Neural crest cell (in vitro differentiated cells): ENCODE results near the gene NUFIP1. TPM values are rescaled to one million over a fixed set of nuclear protein-coding genes. Genes with fewer than 3 reads are reported as not detected.
A peak's percentile ranks its signal among the peaks of the same experiment; 100 is the strongest.
"Not testable (repeated sequence)": the region's sequence is repeated elsewhere in the genome, so short reads cannot be mapped to it uniquely, and the experiment has no call there.

Experiments used
- DNase-seq: peaks from one replicate; pipeline ENCODE4 v3.0.0; 2021; ENCODE audit warnings: low read depth, mixed read lengths, low spot score
- H3K27ac Mint-ChIP-seq: one replicate; pipeline ENCODE4 v1.8.0; 2021; ENCODE audit warnings: mild to moderate bottlenecking, mixed read lengths; ENCODE audit not compliant: unreplicated experiment
- H3K27me3 Mint-ChIP-seq: 2 replicates; pipeline ENCODE4 v1.8.0; 2021; ENCODE audit warnings: low read depth, mild to moderate bottlenecking, mixed read lengths
- H3K36me3 Mint-ChIP-seq: 2 replicates; pipeline ENCODE4 v1.8.0; 2021; ENCODE audit warnings: low read depth, mild to moderate bottlenecking, mixed read lengths
- H3K4me1 Mint-ChIP-seq: 2 replicates; pipeline ENCODE4 v1.8.0; 2021; ENCODE audit warnings: mixed read lengths
- H3K4me3 Mint-ChIP-seq: one replicate; pipeline ENCODE4 v1.8.0; 2021; ENCODE audit warnings: mild to moderate bottlenecking, mixed read lengths
- H3K9me3 Mint-ChIP-seq: 2 replicates; pipeline ENCODE4 v1.8.0; 2021; ENCODE audit warnings: mixed read lengths
- long read RNA-seq: library from polyadenylated mRNA; unstranded; transcript quantifications from one replicate; pipeline ENCODE4 v2.0.0, GENCODE V29; 2020
- total RNA-seq: library from RNA; stranded (reverse); gene quantifications from 2 replicates; pipeline ENCODE4 v1.2.1, GENCODE V29; 2021
- TF ChIP-seq, protein P1 (sequence below): fragments of 200-600 bp; sonication (generic); conservative IDR thresholded peaks from 2 replicates; pipeline ENCODE4 v1.5.0; 2021; ENCODE audit warnings: antibody characterized with exemption, mild to moderate bottlenecking

The NUFIP1 gene
- 11.6 and 12.8 TPM in 2 replicates for total RNA-seq
- long read RNA-seq, transcript NUFIP1-201 (10 exons, 3,492 nt), result major isoform, 14 of 21 reads
- long read RNA-seq, partial matches to known transcripts, result 5 of 21 reads
- long read RNA-seq, other reads (novel, unspliced or antisense), result 2 of 21 reads

DNA sequence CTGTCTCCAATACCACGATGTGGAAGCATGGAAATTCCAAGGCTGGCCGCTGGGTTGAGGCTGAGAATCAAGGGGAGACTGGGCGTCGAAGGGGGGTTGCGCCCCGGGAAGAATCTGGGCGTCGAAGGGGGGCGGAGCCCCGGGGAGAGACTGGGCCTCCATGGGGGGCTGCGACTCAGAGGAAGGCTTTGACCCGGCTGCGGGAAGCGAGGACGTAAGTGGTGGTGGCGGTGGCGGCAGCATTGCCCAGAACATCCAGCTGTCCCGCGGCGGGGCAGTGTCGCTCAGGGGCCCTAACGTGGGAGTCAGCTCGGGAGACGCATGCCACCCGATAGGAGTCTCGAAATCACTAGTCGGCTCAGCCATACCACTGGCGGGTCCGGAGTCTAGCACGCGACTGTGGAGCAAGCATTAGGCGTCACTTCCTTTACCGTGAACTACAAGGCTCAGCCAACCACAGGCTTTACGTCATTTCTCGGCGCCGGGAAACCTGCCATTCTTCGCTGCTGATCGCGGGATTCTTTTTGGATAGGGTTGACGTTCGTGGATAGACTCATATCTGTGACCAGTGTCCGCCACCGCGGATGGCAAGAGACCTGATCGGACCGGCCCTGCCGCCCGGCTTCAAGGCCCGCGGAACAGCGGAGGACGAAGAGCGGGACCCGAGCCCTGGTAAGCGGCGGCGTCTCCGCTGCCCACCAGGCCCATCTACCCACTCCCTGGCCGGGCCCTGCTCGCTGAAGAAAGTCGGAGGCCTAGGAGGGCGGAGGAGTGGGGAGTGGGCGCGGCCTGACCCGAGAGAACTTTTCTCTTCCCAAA, at the start of gene NUFIP1, which contains the start of gene GPALPP1:
TSS of gene NUFIP1 (minus strand) at position 401 of the 819 bp plus-strand sequence. CDS start at position 366, 35 bp downstream.
TSS of gene GPALPP1 (plus strand) at position 468 of the 819 bp plus-strand sequence. CDS start at position 585, 117 bp downstream.
- Mint-ChIP-seq H3K4me1 (peaks cover 47% of the 10 kb centered on the region), H3K36me3 (peaks cover 2% of the 10 kb centered on the region), H3K27ac (peak within 1 kb of the TSS; percentile 100), H3K9me3 (no peaks in the 10 kb centered on the region), H3K27me3 (no peaks in the 10 kb centered on the region), H3K4me3 (peak within 1 kb of the TSS; percentile 99)
- DNase-seq, result peak; percentile 89
- TF ChIP-seq, protein P1, sequence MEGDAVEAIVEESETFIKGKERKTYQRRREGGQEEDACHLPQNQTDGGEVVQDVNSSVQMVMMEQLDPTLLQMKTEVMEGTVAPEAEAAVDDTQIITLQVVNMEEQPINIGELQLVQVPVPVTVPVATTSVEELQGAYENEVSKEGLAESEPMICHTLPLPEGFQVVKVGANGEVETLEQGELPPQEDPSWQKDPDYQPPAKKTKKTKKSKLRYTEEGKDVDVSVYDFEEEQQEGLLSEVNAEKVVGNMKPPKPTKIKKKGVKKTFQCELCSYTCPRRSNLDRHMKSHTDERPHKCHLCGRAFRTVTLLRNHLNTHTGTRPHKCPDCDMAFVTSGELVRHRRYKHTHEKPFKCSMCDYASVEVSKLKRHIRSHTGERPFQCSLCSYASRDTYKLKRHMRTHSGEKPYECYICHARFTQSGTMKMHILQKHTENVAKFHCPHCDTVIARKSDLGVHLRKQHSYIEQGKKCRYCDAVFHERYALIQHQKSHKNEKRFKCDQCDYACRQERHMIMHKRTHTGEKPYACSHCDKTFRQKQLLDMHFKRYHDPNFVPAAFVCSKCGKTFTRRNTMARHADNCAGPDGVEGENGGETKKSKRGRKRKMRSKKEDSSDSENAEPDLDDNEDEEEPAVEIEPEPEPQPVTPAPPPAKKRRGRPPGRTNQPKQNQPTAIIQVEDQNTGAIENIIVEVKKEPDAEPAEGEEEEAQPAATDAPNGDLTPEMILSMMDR, result peak; percentile 20

DNA sequence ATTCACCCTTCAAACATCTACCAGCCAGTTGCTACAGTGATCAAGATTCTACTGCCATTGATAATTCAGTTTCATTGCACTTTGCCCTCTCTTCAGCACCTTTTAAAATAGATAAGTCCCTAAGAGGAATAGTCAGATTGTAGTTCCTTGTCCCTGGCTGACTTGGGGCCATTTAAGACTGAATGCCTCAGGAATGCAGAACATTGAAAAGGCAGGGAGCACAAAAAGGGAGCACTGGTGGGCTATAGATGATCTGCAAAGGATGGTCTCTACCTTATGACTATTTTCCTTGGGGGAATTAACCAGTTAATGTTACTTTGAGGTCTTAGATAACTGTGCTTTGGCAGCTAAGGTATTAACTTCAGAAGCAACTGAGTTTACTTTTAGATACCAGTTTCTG, 46.9 kb upstream of the NUFIP1 start:
- no peak for DNase-seq
- H3K4me1 Mint-ChIP-seq, result no peaks in the 10 kb centered on the region
- no peak overlapping the region for H3K4me3 Mint-ChIP-seq
- H3K27ac Mint-ChIP-seq, result peak overlapping the region; percentile 24
- no peaks in the 10 kb centered on the region for H3K27me3 Mint-ChIP-seq
- peaks cover 3% of the 10 kb centered on the region for H3K36me3 Mint-ChIP-seq
- TF ChIP-seq, protein P1, result no peak
- no peaks in the 10 kb centered on the region for H3K9me3 Mint-ChIP-seq

DNA sequence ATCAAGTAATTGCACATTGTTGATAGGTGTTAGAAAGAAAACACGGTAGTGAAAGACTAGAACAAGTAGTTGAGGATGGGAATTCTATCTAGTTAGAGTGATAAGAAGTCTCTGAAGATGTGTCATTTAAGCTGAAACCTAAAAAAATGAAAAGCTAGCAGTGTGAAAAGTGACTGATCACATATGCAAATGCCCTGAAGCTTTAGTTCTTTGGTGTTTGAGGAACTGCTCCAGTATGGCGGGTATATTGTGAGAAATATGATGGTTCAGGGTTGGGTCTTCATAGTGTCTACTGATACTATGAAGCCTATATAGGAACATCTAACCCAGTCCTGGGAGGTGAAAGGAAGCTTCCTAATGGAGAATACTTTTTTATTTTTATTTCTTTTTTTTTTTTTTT, 45.1 kb upstream of the NUFIP1 start:
- H3K4me3 Mint-ChIP-seq, result no peak overlapping the region
- TF ChIP-seq, protein P1, result no peak
- DNase-seq, result no peak
- peaks cover 3% of the 10 kb centered on the region for H3K36me3 Mint-ChIP-seq
- no peaks in the 10 kb centered on the region for H3K4me1 Mint-ChIP-seq
- no peaks in the 10 kb centered on the region for H3K27me3 Mint-ChIP-seq
- H3K27ac Mint-ChIP-seq, result peak overlapping the region; percentile 83
- H3K9me3 Mint-ChIP-seq, result no peaks in the 10 kb centered on the region

DNA sequence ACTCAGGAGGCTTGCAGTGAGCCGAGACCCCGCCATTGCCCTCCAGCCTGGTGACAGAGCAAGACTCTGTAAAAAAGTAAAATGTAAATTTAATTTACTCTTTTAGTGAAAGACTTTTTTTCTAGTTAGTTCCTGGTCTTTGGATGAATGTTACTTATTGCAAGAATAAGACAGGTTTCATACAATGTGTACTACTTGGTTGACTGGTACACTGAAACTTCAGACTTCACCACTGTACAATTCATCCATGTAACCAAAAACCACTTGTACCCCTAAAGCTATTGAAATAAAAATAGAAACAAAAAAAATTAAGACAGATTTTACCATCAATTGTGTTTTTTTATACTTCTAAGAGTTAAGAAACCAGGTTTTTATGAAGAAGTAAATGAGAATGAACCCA, 35.6 kb upstream of the NUFIP1 start:
- Mint-ChIP-seq H3K36me3 (no peaks in the 10 kb centered on the region), H3K27ac (no peak overlapping the region), H3K27me3 (no peaks in the 10 kb centered on the region), H3K9me3 (no peaks in the 10 kb centered on the region), H3K4me3 (no peak overlapping the region), H3K4me1 (no peaks in the 10 kb centered on the region)
- DNase-seq, result no peak
- TF ChIP-seq, protein P1, result no peak

DNA sequence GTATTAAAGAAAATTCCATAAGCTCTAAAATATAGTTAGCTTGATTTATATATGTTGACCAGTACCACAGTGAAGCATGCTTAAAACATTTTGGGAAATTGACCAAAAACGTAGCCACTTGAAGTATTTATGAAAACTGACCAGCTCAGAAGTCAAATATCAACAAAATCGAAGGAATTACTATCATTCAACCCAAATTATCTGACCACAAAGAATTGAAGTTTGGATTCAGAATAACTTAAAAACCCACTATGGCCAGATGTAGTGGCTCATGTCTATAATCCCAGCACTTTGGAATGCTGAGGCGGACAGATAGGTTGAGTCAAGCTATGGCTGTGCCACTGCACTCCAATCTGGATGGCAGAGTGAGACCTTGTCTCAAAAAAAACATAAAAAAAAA, 32.0 kb upstream of the NUFIP1 start:
- H3K27ac Mint-ChIP-seq, result no peak overlapping the region
- no peak overlapping the region for H3K4me3 Mint-ChIP-seq
- no peaks in the 10 kb centered on the region for H3K36me3 Mint-ChIP-seq
- no peak for DNase-seq
- no peaks in the 10 kb centered on the region for H3K4me1 Mint-ChIP-seq
- no peaks in the 10 kb centered on the region for H3K9me3 Mint-ChIP-seq
- TF ChIP-seq, protein P1, result no peak
- H3K27me3 Mint-ChIP-seq, result no peaks in the 10 kb centered on the region

DNA sequence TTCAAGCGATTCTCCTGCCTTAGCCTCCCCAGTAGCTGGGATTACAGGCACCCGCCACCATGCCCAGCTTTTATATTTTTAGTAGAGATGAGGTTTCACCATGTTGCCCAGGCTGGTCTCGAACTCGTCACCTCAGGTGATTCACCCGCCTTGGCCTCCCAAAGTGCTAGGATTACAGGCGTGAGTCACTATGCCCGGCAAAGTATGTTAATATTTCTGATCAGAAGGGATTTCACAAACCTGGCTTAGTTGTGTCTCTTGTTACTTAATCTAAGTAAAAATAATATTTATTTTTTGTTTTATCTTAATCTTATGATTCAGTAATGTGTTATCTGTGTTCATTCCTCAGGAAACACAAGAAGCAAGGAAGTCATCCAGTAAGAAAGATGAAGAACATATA, 30.7 kb upstream of the NUFIP1 start:
- H3K9me3 Mint-ChIP-seq, H3K4me3 Mint-ChIP-seq, H3K4me1 Mint-ChIP-seq, DNase-seq, H3K27ac Mint-ChIP-seq, H3K27me3 Mint-ChIP-seq, H3K36me3 Mint-ChIP-seq: not testable (repeated sequence)
